ENCODE measurements around the gene GLIS1. TPM values are rescaled to one million over a fixed set of nuclear protein-coding genes. Genes with fewer than 3 reads are reported as not detected.
"Not testable (repeated sequence)": the region's sequence is repeated elsewhere in the genome, so short reads cannot be mapped to it uniquely, and the experiment has no call there.

Gene GLIS1
- total RNA-seq, 1 experiment from 2014 or later: 3.0 TPM

DNA sequence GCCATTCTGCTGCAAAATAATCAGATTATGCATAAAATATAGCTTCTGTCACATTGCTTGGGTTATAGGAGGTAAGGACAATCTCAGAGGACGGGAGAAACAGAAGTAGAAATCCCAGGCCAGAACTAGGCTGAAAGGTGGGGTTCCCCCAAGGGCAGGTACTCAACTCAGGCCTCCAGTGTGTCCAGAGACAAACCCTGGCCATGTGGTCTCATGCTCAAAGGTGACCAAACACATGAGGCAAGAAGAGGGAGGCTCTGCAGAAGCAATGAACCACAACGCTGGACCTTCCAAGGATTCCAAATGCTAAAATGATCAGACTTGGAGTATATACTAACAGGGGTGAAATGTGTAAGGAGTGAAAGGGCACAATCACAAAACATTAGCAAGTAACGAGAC lies 176.0 kb downstream of the GLIS1 start:
- DNase-seq (ENCODE audit: low read depth): no peak

DNA sequence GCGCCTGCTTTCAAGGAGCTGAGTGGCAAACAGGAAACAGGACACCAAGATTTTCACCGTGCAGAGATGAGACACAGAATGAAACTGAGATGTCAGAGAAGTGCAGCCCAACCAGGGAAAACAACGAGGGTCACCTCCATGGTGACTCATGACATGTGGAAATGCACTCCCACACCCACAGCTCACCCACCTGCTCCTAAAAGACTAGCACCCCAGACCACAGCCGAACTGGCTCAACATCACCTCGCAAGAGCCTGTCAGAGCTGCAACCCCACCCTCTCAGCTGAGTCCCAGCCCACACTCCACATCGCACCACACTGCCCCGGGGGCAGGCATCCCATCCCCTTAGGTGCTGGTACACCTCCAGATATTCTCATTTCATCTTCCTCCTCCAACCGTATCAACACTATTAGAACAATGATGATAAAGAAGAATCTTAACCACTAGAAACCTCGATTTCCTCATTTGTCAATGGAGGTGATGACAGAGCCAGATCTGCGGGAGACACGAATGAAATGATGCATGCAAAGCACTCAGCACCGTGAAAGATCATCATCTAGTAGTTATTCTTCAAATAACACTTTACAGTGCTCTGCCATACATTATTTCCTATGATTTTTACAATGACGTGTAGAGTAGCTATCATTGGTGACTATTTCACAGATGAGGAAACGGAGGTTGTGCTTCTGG lies 176.5 kb downstream of the GLIS1 start:
- no peak for DNase-seq (ENCODE audit: low read depth)

DNA sequence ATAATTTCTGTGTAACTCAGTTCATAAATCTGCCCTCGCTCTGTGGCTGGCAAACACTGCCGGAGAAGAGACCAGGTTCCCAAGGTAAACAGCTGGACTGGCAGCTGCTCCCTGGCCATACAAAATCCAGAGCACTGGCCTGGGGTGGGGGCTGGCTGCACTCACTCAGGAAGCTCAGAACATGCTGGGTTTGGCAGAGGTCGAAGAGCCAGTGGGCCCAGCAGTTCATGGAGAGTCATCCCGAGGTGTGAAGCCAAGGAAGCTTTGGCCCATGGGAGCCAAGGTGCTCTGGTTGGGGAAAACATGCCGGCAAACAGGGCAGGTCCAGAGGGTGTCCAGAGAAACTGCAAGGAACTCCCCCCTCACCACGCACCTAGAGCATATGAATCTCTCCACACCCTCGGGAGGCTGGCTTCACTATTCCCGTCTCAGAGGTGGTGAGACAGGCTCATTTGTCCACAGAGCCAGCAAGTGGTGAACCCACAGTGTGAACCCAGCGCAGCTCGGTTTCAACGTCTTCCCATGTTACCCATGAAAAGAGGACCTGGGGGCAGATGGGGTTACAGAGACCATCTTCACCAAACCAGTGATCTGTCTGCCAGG lies 177.4 kb downstream of the GLIS1 start:
- DNase-seq (ENCODE audit: low read depth): no peak

DNA sequence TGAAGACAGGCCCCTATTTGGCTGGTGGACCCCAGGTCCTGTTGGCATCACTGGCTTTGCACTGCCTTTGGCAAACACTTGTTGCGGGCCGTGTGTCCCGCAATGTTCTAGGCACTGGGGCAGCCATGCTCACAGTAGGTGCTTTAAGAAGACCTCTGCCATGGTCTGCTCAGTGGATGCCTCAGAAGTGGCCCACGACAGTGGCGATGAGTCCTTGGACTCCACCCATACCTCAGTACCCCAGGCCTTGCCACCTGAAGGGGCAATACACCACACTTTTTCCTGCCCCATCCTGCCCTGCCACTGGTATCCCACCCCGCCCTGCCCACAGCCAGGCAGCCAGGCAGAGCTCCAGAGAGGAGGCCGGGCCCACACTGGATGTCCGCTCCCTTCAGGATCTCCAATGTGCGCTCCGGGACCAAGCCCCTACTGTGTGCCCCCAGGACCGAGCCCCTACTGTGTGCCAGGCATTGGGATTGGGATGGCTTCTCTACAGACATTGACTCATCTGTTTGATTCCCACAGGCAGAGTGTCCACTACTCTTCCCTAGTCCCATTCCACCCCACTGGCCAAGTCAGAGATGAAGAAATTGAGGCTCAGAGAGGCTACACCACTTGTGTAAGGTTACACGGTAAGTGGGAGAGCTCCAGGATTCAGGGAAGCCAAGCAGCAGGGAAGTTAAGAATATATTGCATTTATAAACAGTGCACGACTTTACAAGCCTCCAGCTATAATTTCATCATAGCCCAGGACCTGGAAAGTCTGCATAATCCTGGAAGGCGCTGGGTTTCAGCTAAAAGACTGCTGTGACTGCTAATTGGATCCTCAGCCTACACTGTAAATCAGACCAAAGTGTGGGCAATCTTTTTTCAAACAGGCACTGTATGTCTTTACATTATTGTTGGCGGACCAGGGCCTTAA lies 178.1 kb downstream of the GLIS1 start:
- DNase-seq (ENCODE audit: low read depth): no peak

DNA sequence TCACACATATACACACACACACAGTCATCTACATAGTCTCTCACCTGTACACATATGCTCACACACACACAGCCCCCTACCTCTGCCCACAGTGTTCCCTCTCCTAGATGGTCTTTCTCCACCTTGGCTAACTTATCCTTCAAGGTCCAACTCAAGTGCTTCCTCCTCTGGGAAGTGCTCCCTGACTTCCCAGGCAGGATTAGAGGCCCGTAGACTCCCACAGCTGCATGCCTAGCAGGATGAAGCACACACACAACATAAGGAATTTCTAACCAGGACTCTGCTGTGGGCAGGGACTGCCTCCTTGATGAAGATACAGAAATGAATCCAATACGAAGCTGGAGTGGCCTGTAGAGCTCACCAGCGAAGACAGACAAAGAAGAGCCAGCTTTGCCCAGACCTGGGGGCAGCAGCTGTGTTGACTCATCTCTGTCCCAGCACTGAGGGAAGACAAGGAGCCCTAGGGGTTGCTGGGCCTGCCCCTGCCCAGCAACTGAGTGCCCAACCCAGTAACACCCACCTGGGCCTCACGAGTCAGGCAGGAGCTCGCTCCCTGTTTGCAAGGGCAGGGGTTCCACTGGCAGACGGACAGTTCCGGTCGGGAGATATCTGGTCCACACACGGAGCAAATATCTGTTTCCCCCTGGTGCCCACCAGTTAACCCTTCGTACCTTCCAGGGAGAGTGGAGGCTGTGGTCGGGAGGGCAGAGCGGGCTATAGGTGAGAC lies 178.9 kb downstream of the GLIS1 start:
- DNase-seq (ENCODE audit: low read depth): no peak

DNA sequence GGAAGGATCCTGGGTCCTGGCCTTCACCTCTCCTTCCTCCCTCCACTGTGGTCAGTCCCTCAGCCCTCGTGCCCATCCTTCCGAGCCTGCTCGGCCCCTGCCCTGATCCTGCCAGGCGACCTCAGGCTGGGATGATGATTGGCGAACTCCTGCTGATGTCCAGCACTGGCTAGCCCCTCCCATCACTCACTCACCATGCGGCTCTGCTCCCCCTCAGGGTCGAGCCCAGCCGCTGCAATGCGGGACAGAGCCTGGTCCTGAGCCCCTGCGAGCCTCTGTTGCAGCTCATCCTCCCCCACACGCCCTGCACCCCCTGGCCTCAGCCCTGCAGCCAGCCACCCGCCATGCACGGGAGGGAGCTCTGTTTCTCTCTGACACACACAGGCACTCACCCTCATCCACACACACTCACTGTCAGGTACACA lies 179.6 kb downstream of the GLIS1 start:
- no peak for DNase-seq (ENCODE audit: low read depth)

DNA sequence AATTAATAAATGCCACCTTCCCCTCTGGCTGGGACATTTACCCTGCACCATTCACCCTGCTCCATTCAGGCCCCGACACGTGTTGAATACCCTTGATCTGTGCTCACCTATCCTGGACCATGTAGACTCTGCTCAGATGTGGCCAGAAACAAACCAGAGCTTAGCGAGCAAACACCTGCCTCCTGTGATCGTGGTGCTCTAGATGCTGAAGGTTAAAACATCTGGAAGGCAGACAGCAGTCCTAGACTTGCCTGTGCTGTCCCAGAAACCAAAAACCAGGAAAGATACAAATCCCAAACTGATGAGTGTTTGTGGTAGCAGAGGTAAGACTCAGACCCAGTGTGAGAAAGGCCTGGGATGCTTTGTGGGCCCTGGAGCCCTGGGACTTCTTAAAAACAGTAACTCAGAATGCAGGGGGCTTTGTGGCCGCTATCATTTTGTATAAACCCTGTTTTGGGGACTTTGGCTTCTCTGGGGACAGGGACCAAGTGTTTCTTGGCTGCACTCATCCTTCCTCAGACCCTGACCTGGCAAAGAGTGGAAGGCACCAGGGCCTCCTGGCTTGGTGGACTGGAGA lies 180.1 kb downstream of the GLIS1 start:
- DNase-seq (ENCODE audit: low read depth): no peak

DNA sequence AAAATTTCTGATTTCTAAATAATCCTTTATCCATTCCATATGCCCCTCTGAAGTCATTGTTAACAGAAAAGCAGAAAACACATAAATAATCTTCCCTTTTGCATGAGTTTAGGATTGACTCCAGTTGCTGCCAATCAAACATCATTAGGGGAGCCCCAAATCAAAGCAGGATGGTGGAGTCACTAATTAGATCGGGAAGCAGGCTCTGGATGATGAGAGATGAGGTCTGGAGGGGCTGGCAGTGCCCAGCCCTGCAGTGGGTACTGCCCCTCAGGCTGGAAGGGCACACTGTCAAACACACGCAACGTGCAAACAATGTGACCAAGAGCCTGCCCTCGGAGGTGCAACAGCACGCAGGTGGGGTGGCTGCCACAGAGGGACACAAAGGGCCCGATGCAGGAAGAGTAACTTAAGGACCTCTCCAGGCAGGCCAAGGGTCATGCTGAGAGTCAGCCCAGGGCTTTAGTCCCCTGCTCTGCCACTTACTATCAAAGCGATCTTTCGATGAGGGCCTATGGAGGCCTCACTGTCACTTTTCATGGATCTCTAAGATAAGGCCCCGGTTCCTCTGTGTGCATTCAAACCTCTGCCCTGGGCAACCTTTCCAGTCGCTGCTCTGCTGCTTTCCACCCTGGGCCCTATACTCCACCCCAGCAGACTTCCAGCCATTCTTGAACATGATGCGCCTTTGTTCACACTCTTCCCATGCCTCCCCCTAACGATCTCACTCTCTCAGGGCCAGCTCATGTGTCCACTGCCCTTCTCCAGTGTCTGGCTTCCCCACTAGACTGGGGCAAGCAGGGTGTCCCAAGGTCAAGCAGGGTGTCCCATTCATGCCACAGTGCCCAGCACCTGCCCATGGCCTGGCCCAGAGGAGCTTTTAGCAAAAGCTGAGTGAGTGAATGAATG lies 180.9 kb downstream of the GLIS1 start:
- DNase-seq (ENCODE audit: low read depth): no peak

DNA sequence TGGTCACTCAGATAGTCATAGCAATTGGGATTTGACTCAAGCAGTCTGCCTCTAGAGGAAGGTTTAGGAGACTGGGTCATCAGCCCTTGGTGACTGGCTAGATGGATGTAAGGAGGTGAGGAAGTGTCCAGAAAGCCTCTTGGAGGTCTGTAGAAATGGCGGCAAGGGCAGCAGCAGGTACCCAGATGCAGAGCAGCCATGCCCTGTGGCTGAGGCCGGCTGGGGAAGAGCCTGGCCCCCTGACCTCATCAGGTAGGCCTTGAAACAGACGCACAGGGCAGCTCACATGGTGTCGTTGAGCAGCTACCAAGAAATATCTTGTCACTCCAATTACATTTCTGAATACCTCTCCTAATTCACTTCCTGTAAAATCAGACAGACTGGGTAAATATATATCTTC lies 181.6 kb downstream of the GLIS1 start:
- DNase-seq (ENCODE audit: low read depth): no peak

DNA sequence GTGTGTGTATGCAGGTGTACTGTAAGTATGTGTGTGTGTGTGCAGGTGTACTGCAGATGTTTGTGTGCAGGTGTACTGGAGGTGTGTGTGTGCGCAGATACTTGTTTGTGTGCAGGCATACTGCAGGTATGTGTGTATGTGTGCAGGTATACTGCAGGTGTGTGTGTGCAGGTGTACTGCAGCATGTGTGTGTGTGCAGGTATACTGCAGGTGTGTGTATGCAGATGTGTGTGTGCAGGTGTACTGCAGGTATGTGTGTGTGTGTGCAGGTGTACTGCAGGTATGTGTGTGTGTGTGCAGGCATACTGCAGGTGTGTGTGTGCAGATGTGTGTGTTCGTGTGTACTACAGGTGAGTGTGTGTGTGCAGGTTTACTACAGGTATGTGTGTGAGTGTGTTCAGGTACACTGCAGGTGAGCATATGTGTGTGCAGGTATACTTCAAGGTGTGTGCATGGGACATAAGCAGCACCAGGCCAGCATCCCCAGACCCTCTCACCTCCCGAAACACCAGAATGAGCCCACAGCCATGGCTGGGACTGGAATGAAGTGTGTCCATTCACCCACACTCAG lies 182.2 kb downstream of the GLIS1 start:
- DNase-seq (ENCODE audit: low read depth): no peak

DNA sequence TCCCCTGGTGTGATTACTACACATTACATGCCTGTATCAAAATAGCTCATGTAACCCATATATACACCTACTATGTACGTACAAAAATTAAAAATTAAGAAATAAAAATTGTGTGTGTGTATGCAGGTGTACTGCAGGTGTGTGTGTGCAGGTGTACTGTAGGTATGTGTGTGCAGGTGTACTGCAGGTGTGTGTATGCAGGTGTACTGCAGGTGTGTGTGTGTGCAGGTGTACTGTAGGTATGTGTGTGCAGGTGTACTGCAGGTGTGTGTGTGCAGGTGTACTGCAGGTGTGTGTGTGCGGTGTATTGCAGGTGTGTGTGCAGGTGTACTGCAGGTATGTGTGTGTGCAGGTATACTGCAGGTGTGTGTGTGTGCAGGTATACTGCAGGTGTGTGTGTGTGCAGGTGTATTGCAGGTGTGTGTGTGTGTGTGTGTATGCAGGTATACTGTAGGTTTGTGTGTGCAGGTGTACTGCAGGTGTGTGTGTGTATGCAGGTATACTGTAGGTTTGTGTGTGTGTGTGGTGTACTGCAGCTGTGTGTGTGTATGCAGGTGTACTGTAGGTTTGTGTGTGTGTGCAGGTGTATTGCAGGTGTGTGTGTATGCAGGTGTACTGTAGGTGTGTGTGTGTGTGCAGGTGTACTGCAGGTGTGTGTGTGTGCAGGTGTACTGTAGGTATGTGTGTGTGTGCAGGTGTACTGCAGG lies 183.2 kb downstream of the GLIS1 start:
- DNase-seq (ENCODE audit: low read depth): not testable (repeated sequence)

DNA sequence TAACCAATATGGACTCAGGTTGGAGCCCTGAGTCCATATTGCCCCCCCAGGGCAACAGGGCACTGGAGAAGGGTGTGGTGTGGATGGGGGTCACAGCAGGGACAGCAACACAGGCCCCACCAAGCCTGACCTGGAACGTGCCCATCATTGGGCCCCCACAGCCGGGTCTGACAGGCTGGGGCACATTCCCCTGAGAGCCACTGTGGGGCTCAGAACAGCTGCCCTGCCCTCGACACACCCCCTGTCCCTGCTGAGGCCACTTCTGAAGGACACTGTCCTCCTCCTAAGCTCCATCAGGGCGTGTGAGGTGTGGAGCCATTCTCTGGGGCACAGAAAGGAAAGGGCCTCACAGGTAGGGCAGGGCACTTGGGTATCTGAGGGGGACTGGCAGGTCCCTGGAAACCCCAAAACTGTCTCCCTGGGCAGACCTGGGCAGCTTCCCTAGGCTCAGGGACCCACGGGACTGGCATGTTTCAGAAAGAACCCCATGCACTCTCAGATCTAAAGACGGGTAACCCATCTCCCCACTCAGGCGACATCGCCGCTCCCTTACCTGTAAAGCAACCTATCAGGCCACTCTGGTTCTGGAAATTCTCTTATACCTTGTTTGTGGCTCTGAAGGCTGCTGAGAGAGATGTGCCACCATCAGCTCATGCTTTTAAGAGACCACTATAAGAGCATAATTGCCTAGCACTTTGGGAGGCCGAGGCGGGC lies 184.2 kb downstream of the GLIS1 start:
- no peak for DNase-seq (ENCODE audit: low read depth)

DNA sequence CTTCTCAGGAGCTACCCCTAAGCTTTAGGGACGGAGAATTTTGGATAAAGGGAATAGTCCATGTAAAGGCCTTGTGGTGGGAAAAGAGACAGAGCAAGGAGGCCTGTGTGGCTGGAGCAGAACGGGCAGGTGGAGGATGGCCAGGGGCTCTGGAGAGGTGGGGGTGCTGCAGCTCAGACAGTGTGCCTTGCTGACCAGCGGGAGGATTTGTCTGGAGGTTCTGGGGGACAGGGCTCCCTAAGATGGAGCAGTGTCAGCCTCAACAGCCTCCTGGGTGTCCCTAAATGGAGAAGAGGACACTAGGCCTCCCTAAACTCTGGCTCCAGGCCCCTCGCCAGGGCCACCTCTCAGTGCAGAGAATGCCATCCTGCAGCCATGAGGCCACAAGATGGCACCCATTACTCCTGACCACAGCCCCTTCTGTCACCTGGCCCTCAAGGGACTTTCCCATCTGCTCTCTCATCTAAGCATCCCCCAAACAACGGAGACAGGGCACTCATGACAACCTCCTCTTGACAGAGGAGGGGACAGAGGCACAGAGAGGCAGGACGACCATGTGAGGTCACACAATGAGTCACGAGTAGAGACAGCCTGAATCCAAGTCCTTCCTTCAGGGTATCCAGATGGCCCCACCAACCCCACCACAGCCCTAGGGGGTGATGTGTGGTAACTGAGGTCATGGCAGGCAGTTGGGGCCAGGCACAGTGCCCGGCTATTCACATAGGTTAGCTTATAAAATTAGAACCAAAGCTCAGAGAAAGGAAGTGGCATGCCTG lies 185.0 kb downstream of the GLIS1 start:
- peak; percentile 57 for DNase-seq (ENCODE audit: low read depth)

DNA sequence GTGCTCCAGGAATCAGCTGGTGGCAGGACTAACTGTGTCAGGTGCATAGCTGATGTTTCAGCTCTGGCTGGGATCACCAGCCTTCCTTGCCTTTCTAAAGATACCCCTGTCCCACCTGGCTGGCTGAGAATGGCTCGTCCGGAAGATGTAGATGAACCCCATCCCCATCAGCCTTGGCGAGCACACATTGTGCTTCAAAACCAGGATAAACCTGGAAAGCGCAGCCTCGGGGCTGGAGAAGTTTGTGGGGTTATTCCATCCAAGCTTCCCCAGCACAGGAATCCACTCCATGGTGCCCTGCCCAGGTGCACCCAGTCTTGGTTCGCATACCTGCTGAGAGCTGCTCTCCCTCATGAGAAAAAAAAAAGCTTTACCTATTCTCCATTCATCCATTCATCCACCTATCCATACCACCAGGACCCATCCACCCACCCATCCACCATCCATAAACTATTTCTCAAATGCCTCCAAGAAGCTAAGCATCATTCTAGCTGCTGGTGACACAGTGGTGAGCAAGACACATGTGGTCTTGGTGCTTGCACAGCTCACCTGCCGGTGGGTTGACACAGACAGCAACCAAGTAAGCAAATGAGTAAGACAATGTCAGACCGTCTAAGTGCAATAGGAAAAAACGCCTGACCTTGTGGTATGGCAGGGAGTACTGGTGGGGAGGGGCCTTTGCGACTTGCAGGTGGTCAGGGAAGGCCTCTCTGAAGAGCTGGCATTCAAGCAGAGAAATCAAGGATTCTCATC lies 185.8 kb downstream of the GLIS1 start:
- DNase-seq (ENCODE audit: low read depth): no peak

DNA sequence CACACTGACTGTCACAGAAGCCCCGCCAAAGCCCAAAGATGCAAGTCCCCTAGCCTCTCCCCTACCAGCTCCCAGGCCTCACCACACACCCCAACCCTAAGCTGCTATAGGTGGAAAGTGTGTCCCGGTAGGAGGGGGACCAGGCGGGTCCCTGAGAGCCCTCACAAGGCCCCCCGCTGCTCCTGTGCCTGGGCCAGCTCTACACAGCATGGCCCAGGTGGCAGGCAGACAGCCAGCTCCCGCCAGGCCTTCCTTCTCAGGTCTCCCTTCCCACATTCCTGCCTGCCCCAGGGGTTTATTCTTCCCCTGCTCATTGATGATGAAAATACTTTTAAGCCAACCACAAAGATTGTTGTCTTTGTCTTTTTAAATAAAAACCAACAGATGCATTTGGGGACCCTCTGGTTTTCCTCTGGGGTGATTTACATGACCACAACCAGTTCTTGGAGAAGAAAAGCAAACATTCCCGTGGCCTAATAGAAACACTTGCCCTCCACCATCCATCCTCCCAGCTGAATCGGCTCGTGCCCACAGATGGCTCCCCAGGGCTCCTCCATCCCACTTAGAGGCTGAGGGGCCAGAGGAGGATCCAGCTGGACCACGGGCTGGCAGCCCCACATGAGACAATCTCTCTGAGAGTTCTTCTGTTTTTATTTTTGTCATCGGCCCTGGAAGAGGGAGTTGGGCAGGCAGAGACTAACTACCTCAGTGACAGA lies 186.7 kb downstream of the GLIS1 start:
- peak; percentile 68 for DNase-seq (ENCODE audit: low read depth)

DNA sequence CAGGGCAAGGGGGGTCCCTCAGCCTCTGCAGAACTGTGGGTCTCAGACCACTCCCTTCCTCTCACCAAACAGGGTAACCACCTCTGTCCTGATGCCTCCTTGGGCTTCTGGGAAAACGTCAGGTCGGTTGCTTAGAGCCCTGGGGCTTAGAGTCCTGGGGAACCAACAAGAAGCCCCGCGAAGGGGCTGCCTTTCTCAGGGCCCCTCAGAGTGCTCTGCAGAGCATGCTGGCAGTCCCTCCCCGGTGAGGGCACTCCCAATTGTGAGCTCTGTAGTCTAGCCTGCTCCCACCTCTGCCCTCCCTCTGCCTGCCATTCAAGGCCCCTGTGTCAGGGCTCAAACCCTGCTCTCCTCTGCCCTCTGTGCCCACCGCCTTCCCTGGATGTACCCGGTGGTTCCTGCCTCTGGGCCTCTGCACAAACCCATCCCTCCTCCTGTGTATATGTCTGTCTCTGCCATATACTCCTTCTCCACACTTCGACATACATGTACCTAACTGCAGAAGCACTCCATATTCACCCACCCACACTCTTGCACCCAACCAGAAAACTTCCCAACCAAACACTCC lies 187.5 kb downstream of the GLIS1 start:
- DNase-seq (ENCODE audit: low read depth): no peak

Measured in Daoy (cell line).